H54 (cell line): ENCODE measurements around the gene TRMT1.
A peak's percentile ranks its signal among the peaks of the same experiment; 100 is the strongest.
"Not testable (repeated sequence)": the region's sequence is repeated elsewhere in the genome, so short reads cannot be mapped to it uniquely, and the experiment has no call there.

ENCODE experiments used
- DNase-seq: peaks from one replicate; pipeline ENCODE4 v3.0.0; 2011; ENCODE audit warnings: low spot score, mixed read lengths; ENCODE audit not compliant: insufficient read length
- FAIRE-seq: peaks from 3 replicates; lab custom pipeline; 2011; peaks lifted over from hg19 to GRCh38; lab: Jason Lieb, UNC
- POLR2A ChIP-seq: IDR thresholded peaks from 2 replicates; pipeline ENCODE4 v1.6.1; 2011; ENCODE audit warnings: low read depth, mild to moderate bottlenecking, low read length

Gene TRMT1

GRCh38 chr19:13154241-13154778, 37.8 kb upstream of the TRMT1 start:
- no peak for FAIRE-seq
- no peak for DNase-seq
- TF ChIP-seq POLR2A = peak; percentile 47

GRCh38 chr19:13153569-13154240, 37.2 kb upstream of the TRMT1 start:
- no peak for DNase-seq
- no peak for FAIRE-seq
- TF ChIP-seq POLR2A = no peak; the same call in 1 of the 2 replicates

GRCh38 chr19:13152974-13153568, 36.5 kb upstream of the TRMT1 start:
- DNase-seq (peak; percentile 69), FAIRE-seq (no peak)
- peak; percentile 100 for TF ChIP-seq POLR2A

- no peak for TF ChIP-seq POLR2A
- FAIRE-seq (no peak), DNase-seq (no peak)
These were observed 35.9 kb upstream of the TRMT1 start for GRCh38 chr19:13152356-13152973.

- peak; percentile 93 for DNase-seq
- no peak for FAIRE-seq
- peak; percentile 89 for TF ChIP-seq POLR2A
These were observed 35.2 kb upstream of the TRMT1 start for GRCh38 chr19:13151605-13152355.

GRCh38 chr19:13150931-13151604, 34.5 kb upstream of the TRMT1 start:
- peak; percentile 30; the same call in 1 of the 2 replicates for TF ChIP-seq POLR2A
- FAIRE-seq = no peak
- no peak for DNase-seq

GRCh38 chr19:13150187-13150930, 33.8 kb upstream of the TRMT1 start, which contains the start of the genes IER2 and STX10:
Gene IER2 (plus strand): TSS chr19:13150411. CDS start chr19:13153187, 2,776 bp downstream.
Gene STX10 (minus strand): TSS chr19:13150375. CDS start chr19:13150173, 202 bp downstream.
- DNase-seq = peak; percentile 78
- no peak for FAIRE-seq
- TF ChIP-seq POLR2A = no peak; the same call in 1 of the 2 replicates

- TF ChIP-seq POLR2A = 0 out of 2 replicates have a peak, but pooled peaks have one; percentile 33
- FAIRE-seq (no peak), DNase-seq (peak; percentile 52)
These were observed 33.2 kb upstream of the TRMT1 start for GRCh38 chr19:13149628-13150186.

- not testable (repeated sequence) for DNase-seq, FAIRE-seq
These were observed 32.7 kb upstream of the TRMT1 start for GRCh38 chr19:13149173-13149627.

- DNase-seq = no peak
These were observed 30.4 kb upstream of the TRMT1 start for GRCh38 chr19:13146763-13147563.

GRCh38 chr19:13139633-13140311, 23.2 kb upstream of the TRMT1 start:
- FAIRE-seq (no peak), DNase-seq (no peak)
- TF ChIP-seq POLR2A = no peak

More at GRCh38 chr19:13146763-13147563, 30.4 kb upstream of the TRMT1 start:
- TF ChIP-seq POLR2A = no peak
- no peak for FAIRE-seq
